OCI-M2 (cell line): ENCODE measurements around the gene GSK3A.

Experiments
- DNase-seq: peaks from one replicate; lab custom pipeline; 2025; ENCODE audit not compliant: unreplicated experiment; lab: John Stamatoyannopoulos, UW

GSK3A gene

DNA sequence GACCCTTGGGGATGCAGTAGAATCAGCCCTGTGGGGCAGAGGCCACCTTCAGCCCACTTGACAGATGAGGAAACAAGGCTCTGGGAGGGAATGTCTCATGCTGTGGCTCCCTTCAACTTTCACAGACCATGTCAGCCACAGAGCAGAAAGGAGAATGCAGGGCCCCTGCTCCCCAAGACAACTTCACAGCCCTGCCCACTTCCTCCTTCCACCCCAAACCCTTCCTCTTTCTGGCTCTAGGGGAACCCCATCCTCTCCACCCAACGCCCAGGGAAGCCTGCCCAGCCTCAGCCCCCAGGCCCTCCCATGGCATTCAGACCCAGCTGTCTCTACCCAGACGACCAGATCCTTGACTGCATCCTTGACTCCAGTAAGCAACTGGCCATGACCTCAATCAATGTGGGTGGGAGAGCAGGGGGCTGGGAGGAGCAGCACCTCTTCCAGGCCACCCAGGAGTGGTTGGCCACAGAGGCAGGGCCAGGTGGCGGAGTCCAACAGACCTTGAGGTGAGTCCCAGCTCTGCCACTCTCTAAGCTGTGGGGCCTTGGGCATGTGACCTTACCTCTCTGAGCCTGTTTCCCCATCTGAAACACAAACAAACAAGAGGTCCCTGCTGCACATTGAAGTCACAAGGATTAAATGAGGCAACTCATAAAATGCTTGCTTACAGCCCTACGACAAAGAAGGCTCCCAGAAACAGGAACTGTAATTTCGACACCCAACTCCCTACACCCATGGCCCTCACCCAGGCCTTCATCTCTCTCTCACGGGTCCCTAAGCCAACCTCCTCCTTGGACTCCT, 40.7 kb downstream of the GSK3A start:
- DNase-seq = no peak

DNA sequence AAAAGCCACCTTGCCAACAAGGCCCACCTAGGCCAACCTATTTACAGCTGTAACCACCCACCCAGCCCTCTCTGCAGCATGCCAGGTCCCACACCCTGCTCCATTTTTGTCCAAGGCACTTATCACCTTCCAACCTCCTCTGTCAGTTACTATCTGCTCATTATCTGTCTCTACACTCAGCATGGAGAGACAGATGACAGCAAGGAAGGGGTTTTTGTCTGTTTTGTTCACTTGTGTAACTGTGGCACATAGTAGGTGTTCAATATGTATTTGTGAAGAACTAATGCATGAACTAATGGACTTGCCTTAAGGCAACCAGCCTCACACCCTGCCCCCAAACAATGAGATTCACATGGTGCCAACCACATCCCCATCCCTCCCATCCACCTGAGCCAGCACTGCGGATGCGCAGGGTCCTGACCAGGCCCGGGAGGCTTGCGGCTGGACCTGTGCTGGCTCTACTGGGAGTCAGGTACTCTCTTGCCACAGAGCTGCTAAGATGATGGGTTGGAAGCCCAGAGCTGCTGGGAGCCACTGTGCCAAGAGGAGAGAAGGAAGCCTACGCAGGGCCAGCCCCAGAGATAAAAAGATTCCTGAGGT, 42.2 kb downstream of the GSK3A start:
- no peak for DNase-seq

DNA sequence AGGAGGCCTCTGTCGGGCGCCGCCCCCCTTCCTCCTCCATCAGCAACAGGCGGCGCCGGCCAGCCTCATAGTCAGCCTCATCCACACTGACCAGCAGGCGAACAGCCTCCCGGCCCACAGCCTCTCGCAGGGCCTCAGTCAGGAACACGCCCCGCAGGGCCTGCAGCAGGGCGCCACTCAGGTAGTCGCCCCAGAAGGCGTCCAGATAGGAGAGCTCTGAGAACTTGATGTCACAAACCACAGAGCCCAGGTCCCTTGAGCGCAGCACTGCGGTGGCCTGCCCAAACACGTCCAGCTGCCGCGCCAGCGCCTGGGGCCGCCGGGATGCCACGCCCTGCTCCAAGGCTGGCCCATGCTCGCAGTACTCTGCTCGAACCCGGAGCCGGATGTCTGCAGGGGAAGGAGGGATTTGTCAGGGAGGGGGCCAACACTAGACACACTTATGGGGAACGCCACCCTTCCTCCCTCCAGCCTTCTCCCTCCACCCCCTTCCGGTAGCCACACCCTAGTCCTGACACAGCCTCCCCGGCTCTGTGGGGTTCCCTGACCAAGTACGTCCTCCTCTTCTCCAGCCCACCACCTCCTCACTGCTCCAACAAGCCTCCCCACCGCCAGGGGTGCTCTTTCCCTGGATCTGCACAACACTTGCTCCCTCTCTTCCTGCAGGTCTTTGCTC, 42.8 kb downstream of the GSK3A start:
- no peak for DNase-seq

DNA sequence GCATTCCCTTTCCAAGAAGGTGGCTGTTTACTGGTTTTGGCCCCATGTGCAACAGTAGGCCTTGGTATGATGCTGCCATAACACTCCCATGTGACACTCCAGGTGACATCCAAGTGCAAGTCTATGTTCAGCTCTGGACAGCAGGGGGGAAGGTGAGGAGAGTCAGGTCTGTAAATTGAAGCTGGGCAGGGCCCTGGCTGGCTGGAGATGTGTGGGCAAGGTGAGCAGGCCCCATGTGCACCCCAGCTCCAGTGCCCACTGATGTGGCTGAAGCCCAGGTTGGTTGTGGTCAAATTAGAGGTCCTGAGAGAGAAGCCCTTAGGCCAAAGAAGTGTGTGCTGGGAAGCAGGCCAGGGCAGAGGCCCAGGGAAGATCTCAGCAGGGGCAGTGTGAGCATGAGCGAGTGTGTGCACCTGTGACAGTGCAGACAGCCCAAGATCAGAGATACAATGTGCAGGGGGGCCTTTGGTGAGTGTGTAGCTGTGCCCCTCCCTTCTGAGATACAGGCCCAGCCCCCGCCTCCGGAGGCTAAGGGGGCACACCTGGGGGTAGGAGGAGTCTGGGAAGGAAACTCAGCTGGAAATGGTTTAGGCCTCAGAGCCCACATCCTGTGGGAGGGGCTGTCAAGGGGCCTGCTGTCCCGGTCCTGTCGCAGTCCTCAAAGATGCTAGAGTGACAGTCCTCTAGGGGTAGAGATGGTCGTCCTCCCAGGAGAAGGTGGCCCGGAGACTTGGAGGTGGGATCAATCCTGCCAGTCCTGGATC, 43.5 kb downstream of the GSK3A start:
- no peak for DNase-seq

DNA sequence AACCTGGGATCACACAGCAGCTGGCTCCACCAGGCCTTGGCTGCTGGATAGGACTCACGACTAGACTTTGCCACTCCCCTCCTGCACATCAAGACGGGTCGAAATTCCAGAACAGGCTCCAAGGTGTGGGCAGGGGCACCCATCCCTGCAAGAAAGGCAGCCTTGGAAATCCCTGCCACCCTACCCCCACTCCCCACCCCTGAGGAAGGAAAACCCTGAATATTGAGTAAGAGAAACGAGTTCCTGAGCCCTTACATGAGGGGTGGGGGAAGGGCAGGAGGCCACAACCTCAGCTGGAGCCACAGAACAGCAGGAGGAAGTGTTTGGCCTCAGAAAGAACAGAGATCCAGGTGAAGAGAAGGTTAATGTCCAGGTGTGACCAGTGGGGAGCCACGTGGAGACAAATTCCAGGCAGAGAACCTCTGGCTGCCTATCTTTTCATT, 45.0 kb downstream of the GSK3A start:
- DNase-seq = no peak

DNA sequence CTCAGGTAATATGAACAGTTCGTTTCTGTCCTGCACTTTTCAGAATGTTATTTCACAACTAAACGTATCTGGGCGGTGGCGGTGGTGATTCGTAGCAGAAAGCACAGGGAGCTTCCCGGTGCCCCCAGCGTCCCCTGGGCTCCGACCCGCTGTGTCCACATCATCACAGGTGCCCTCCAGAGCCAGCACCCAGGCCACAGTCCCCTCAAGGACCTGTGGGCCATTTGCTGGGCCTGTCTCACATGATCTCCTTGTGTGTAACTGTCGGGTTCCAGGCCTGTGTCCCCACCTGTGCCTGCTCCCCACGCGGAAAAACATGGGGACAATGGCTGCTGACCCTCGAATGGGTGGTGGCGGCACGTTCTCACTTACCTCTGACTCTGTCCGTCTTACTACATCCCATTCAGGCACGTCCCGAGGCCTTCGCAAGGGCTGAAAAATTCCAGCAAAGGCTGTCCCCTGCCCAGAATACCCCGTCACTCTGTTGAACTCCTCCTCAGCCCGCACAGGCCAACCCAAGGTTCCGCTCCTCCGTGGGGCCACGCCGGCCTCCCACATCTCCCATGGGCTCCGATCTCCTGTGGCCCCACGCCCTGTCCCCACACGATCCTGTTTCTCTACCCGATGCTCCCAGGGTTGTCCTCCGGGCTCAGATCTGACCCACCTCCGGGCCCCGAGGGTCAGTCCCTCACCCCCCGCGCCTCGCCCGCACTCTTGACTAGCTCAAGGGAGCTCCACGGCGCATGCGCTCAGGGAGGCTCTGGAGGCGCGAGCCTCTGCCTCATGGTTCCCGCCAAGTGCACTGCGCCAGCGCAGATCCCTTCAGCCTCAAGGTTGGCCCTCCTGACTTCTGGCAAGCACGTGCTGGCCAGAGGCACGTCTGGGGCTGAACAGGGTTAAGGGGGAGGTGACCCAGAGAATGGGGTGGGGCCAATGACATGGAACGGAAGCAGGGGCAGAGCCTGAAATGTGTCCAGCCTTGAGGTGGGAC, 46.1 kb downstream of the GSK3A start:
- DNase-seq = no peak

DNA sequence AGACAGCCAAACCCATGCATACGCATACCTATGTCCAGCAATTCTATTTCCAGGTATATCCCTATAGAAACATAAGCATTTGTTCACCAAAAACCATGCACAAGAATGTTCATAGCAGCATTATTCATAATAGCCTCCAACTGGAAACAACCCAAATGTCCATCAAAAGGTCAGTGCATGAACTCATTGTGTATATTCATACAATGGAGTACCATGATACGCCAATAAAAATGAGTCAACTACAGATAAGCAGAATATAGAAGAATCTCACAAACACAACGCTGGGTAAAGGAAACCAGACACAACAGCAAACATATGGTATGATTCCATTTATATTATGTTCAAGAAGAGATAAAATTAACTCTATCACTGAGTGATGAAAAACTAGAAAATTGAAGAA, 48.7 kb downstream of the GSK3A start:
- no peak for DNase-seq

DNA sequence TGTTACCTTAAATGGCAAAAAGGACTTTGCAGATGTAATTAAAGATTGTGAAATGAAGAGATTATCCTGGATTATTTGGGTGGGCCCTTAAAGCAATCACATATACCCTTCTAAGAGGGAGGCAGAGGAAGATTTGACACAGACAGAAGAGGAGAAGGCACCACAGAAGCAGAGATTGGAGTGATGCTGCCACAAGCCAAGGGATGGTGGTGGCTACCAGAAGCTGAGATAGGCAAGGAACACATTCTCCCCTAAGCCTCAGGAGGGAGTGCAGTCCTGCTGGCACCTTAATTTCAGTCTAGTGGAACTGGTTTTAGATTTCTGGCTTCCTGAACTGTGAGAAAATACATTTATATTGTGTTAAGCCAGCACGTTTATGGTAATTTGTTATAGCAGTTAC, 49.1 kb downstream of the GSK3A start:
- DNase-seq = no peak

DNA sequence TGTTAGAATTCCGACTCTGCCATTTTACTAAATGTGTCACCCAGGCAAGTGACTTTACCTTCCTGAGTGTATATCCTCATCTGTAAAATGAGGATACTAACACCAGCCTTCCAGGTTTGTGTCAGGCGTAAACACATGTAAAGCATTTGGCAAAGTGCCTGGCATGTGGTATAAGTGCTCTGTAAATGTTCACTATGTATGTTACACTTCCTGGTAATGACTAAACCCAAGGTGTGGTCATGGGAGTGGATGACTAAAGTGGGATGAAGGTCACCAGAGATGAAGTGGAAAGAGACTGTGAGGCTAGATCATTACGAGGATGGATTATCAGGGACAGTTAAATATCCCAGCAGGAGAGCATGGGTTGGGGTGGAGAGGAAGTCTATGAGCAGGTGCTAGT, 50.5 kb downstream of the GSK3A start:
- DNase-seq = no peak

DNA sequence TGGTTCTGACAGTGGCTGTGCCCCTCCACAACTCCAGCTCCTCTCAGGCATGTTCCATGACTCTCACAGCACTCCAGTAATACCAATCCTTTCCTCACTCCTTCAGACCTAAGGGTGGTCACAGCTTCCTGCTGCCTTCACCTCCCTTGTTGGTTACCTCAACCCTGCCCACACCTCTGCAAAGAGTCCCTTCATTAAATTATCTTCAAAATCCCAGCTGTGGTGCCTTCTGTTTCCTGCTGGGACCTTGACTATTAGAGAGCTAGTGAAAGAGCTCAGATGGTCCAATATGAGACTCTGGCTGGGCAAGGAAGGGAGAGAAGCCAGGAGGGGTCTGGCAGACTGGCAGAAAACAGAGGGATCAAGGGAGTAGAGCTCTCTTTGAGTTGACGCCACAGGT, 51.1 kb downstream of the GSK3A start:
- no peak for DNase-seq

DNA sequence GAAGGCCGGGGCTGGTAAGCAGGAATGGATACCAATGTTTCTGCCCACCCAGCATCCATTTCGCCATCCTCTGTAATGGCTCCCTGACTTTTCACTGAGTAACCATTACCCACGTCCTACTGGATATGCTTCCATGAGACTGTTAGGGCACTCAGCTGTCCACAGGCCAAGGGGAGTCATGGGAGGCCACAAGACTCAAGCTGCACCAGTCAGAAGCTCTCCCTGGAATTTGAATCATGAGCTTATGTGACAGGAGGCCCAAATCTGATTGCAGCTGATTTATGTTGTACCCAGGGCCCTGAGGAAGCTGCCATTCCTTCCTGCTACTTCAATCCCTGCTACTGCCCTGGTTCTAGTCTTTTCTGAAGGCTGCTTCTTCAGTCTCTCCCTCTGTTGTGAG, 53.3 kb downstream of the GSK3A start:
- no peak for DNase-seq

DNA sequence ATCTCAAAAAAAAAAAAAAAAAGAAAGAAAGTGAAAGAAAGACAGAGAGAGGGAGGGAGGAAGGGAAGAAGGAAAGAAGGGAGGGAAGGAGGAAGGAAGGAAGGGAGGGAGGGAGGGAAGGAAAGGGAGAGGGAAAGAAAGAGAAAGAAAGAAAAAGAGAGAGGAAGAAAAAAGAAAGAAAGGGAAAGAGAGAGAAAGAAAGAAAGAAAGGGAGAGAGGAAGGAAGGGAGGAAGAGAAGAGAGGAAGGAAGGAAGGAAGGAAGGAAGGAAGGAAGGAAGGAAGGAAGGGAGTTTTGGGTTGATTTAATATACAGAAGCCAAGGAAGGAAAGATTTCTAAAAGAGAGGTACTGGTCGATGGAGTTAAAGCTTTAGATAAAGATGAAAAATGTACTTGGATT, 53.7 kb downstream of the GSK3A start:
- no peak for DNase-seq

DNA sequence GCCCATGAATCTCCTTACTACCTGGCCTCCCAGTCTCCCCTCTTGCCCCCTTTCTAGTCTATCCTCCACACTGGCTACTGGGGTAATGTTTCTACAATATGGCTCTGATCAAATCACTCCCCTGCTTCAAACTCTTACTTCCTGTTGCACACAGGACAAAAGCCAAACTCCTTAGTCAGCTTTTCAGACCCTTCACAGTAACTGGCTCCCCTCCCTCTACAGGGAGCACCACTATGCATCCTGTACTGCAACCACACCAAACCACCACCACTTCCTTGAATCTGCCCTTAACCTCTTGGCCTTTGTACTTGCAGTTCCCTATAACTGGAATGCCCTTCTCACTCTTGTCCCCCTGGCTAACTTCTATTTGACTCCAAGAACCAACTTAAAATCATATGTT, 57.1 kb downstream of the GSK3A start:
- no peak for DNase-seq

DNA sequence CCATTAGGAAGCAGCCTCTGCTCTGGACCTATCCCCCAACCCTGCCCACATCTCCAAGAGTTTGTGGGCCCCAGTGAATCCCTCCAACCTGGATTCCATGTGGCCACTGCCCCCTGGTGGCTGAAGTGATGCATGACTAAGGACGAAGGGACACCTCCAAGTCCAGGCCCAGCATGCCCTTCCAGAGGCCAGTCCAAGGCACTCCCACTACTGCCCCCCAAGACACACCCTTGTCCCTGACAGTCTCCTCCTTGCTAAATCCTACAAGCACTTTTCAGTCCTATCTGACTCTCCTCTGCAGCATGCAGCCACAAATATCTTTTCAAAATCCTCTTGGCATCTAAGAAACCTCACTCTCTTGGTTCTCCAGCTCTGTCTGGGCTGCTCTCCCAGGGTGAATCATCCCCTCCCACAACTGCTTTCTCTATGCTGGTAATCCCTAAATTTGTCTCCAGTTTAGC, 58.0 kb downstream of the GSK3A start:
- DNase-seq = no peak
